Large intestine (tissue), 3 donors: ENCODE data around the gene CTNNAL1. TPM values are rescaled to one million over a fixed set of nuclear protein-coding genes. Genes with fewer than 3 reads are reported as not detected.

Experiments
- DNase-seq, 2 donors: peaks; one replicate each; pipeline versions ENCODE4 v3.0.0 to v3.0.0-alpha.2; 2013
- H3K27ac ChIP-seq: one replicate; pipeline ENCODE4 v1.5.1; 2013; ENCODE audit warnings: low read length
- H3K27me3 ChIP-seq: 2 replicates; pipeline ENCODE4 v1.6.1; 2013; ENCODE audit warnings: low read length; ENCODE audit not compliant: control insufficient read depth, insufficient read depth
- H3K36me3 ChIP-seq: 2 replicates; pipeline ENCODE4 v1.6.1; 2013; ENCODE audit warnings: low read length; ENCODE audit not compliant: control insufficient read depth, insufficient read depth
- H3K4me1 ChIP-seq: one replicate; pipeline ENCODE4 v1.6.1; 2013; ENCODE audit warnings: low read length; ENCODE audit not compliant: control insufficient read depth, insufficient read depth
- H3K4me3 ChIP-seq: one replicate; pipeline ENCODE4 v1.5.1; 2013; ENCODE audit warnings: low read length
- H3K9me3 ChIP-seq: one replicate; pipeline ENCODE4 v1.6.1; 2013; ENCODE audit warnings: mild to moderate bottlenecking, low read depth, low read length, moderate library complexity; ENCODE audit not compliant: control insufficient read depth
- WGBS: methylation state at CpG from one replicate; pipeline ENCODE4 v1.1.5; 2013; ENCODE audit warnings: low lambda C conversion rate; ENCODE audit not compliant: insufficient coverage; 5-methylcytosine and 5-hydroxymethylcytosine counted together
- polyA plus RNA-seq: library from polyadenylated mRNA; unstranded; fragments of 120-200 nt; gene quantifications from one replicate; pipeline ENCODE4 v1.2.1, GENCODE V29; 2013

The CTNNAL1 gene
- polyA plus RNA-seq, 1 donor: 24.0 TPM

DNA sequence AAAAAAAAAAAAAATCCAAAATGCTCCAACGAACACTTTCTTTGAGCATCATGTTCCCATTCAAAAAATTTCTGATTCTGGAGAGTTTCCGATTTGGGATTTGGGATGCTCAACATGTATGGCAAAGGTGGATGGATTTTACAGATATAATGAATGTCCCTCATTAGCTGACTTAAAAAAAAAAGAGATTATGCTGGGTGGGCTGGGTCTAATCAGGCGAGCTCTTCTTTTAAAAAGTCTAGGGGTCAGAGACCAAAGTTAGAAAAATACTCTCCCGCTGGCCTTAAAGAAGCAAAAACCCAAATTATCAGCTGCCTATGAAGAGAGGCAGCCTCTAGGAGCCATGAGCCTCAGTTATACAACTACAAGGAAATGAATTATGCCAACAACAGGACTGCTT is 15.2 kb upstream of the CTNNAL1 start:
- H3K9me3 ChIP-seq: no peaks in the 10 kb centered on the region
- no peaks in the 10 kb centered on the region for H3K27me3 ChIP-seq
- H3K4me3 ChIP-seq: no peak overlapping the region
- DNase-seq: no peak
- H3K4me1 ChIP-seq: no peaks in the 10 kb centered on the region
- H3K36me3 ChIP-seq: peaks cover 33% of the 10 kb centered on the region
- WGBS: no CpG with 5 or more reads among the region's 4 CpGs
- no peak overlapping the region for H3K27ac ChIP-seq

GRCh38 chr9:109027176-109027575 is 13.9 kb upstream of the CTNNAL1 start:
- Histone ChIP-seq H3K36me3 (peaks cover 22% of the 10 kb centered on the region), H3K4me3 (no peak overlapping the region), H3K9me3 (no peaks in the 10 kb centered on the region), H3K4me1 (no peaks in the 10 kb centered on the region), H3K27me3 (no peaks in the 10 kb centered on the region), H3K27ac (no peak overlapping the region)
- no CpG with 5 or more reads among the region's 2 CpGs for WGBS
- DNase-seq: peak in 1 of 2 donors; percentile 9

DNA sequence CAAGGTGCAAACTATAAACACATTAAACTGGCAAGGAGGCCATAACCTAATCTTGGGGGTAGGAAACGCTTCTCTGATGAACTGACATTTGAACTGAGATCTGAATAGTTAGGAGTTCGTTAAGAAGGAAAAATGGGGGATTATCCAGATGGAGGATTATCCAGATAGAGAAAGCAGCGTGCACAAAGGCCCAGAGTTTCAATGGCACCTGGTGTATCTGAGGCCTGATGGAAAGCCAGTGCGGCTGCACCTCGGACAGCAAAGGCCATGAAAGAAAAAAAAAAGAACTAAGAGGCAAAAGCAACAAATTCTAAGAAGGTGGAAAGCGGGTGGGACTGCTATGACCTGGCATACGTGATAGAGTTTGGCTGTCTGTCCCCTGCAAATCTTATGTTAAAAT is 13.0 kb upstream of the CTNNAL1 start:
- Histone ChIP-seq H3K4me1 (no peaks in the 10 kb centered on the region), H3K27ac (no peak overlapping the region), H3K27me3 (no peaks in the 10 kb centered on the region), H3K9me3 (no peaks in the 10 kb centered on the region), H3K4me3 (no peak overlapping the region), H3K36me3 (peaks cover 19% of the 10 kb centered on the region)
- WGBS: 100% methylated on average over 1 of the region's 7 CpGs
- DNase-seq: no peak

- Histone ChIP-seq H3K4me3 (no peak overlapping the region), H3K27me3 (no peaks in the 10 kb centered on the region), H3K27ac (no peak overlapping the region), H3K36me3 (peaks cover 33% of the 10 kb centered on the region), H3K9me3 (no peaks in the 10 kb centered on the region), H3K4me1 (no peaks in the 10 kb centered on the region)
- no peak for DNase-seq
These were observed 9.6 kb upstream of the CTNNAL1 start for GRCh38 chr9:109022873-109023272.

- Histone ChIP-seq H3K27me3 (no peaks in the 10 kb centered on the region), H3K36me3 (peaks cover 36% of the 10 kb centered on the region), H3K4me1 (no peaks in the 10 kb centered on the region), H3K9me3 (no peaks in the 10 kb centered on the region), H3K27ac (no peak overlapping the region), H3K4me3 (no peak overlapping the region)
- WGBS: 86% methylated on average over 1 of the region's 6 CpGs
- no peak for DNase-seq
These were observed 7.5 kb upstream of the CTNNAL1 start for GRCh38 chr9:109020581-109021511.

DNA sequence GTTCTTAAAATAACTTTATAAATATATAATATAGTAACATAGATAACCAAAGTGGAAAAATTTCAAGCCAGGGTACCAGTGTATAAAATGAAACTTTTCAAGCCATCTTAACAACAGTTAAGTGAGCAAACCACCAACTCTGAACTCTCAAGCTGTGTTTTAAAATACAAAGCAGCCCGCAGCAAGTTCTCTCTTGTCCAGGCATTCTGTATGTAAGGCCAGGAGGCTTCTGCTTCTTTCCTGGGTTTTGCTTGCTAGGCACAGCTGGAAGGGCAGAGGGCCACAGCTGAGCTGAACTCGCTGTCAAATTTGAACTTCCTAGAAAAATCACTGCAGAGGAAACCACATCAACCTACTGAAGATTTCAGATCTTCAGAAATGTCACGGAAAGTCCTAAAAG is 6.8 kb upstream of the CTNNAL1 start:
- H3K9me3 ChIP-seq: no peaks in the 10 kb centered on the region
- H3K36me3 ChIP-seq: peaks cover 36% of the 10 kb centered on the region

GRCh38 chr9:109019420-109019819 is 6.1 kb upstream of the CTNNAL1 start:
- peaks cover 5% of the 10 kb centered on the region for H3K4me1 ChIP-seq
- DNase-seq: no peak
- no peaks in the 10 kb centered on the region for H3K9me3 ChIP-seq
- no peaks in the 10 kb centered on the region for H3K27me3 ChIP-seq
- no peak overlapping the region for H3K27ac ChIP-seq
- WGBS: 100% methylated on average over 2 of the region's 3 CpGs
- no peak overlapping the region for H3K4me3 ChIP-seq
- H3K36me3 ChIP-seq: peaks cover 32% of the 10 kb centered on the region

More for the DNA sequence above, 6.8 kb upstream of the CTNNAL1 start:
- Histone ChIP-seq H3K27ac (no peak overlapping the region), H3K27me3 (no peaks in the 10 kb centered on the region), H3K4me3 (no peak overlapping the region), H3K4me1 (no peaks in the 10 kb centered on the region)
- no peak for DNase-seq
- WGBS: 100% methylated on average over 1 of the region's 3 CpGs

DNA sequence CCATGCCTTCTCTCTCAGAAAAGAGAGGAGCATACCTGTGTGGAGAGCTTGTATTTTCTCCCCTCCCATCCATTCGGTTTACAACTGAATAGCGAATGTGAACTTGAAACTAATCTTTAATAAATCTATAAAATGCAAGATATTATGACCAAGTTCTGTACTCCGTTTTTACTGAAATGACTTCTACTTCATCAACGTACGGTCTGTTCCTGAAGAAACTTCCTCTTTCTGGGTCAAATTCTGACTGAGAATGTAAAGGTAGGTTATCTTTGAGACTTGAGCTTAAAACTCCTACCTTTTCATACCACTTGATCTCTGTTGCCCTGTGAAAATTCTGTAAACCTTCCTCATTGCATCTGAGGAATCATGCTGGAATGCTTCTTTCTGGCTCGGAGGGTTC is 4.2 kb upstream of the CTNNAL1 start:
- peaks cover 26% of the 10 kb centered on the region for H3K36me3 ChIP-seq
- DNase-seq: no peak
- no peaks in the 10 kb centered on the region for H3K9me3 ChIP-seq
- peaks cover 9% of the 10 kb centered on the region for H3K4me1 ChIP-seq
- no peak overlapping the region for H3K4me3 ChIP-seq
- H3K27me3 ChIP-seq: no peaks in the 10 kb centered on the region
- no CpG with 5 or more reads among the region's 6 CpGs for WGBS
- H3K27ac ChIP-seq: no peak overlapping the region

DNA sequence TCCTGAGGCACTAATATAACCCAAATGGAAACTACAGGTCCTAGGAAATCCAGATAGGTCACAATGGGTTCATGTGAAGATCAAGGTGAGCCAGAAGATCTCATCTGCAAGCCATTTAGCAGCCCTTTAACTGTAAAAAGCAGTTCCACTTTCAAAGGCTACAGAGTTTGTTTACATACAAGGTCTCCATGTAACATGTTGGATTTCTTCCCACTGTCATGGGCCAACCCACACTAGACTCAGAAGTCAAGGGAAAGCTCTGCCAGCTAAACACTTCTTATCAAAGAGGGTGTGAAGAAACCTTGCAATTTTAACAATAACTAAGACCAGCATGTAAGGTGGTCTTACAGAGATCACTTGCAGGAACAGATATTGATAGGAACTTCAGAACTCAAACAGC is 3.8 kb upstream of the CTNNAL1 start:
- peaks cover 13% of the 10 kb centered on the region for H3K4me1 ChIP-seq
- H3K27ac ChIP-seq: no peak overlapping the region
- H3K4me3 ChIP-seq: no peak overlapping the region
- no peak for DNase-seq
- H3K27me3 ChIP-seq: no peaks in the 10 kb centered on the region
- peaks cover 26% of the 10 kb centered on the region for H3K36me3 ChIP-seq
- H3K9me3 ChIP-seq: no peaks in the 10 kb centered on the region

- Histone ChIP-seq H3K27me3 (no peaks in the 10 kb centered on the region), H3K27ac (no peak overlapping the region), H3K4me3 (no peak overlapping the region), H3K36me3 (peaks cover 26% of the 10 kb centered on the region), H3K4me1 (peaks cover 17% of the 10 kb centered on the region), H3K9me3 (no peaks in the 10 kb centered on the region)
- DNase-seq: no peak
- no CpG with 5 or more reads among the region's 1 CpG for WGBS
These were observed 2.8 kb upstream of the CTNNAL1 start for GRCh38 chr9:109016132-109016531.
